MM.1S (cell line): ENCODE measurements around the gene TMEM163.

Source experiments
- DNase-seq: peaks from one replicate; pipeline ENCODE4 v3.0.0-alpha.2; 2015
- H2AFZ ChIP-seq: fragments of 300-600 bp; sonication (generic); 2 replicates; pipeline ENCODE4 v1.6.0; 2016; ENCODE audit warnings: antibody characterized with exemption, low read length
- H3F3A ChIP-seq: fragments of 300-600 bp; sonication (generic); 2 replicates; pipeline ENCODE4 v1.6.1; 2016; ENCODE audit warnings: mild to moderate bottlenecking, antibody characterized with exemption, low read length, moderate library complexity, mixed read lengths; ENCODE audit not compliant: insufficient read depth
- H3K27ac ChIP-seq: fragments of 300-600 bp; sonication (generic); 2 replicates; pipeline ENCODE4 v1.5.1; 2016; ENCODE audit warnings: mild to moderate bottlenecking, low read length
- H3K27me3 ChIP-seq: fragments of 300-600 bp; sonication (generic); replicated peaks from 2 replicates; pipeline ENCODE4 v1.6.0; 2016; ENCODE audit warnings: low read length; ENCODE audit not compliant: insufficient read depth
- H3K36me3 ChIP-seq: fragments of 300-600 bp; sonication (generic); replicated peaks from 2 replicates; pipeline ENCODE4 v1.6.1; 2016; ENCODE audit warnings: mild to moderate bottlenecking, low read length, mixed read lengths; ENCODE audit not compliant: insufficient read depth
- H3K4me1 ChIP-seq: fragments of 300-600 bp; sonication (generic); 2 replicates; pipeline ENCODE4 v1.6.1; 2016; ENCODE audit warnings: low read length, mixed read lengths
- H3K4me2 ChIP-seq: fragments of 300-600 bp; sonication (generic); 2 replicates; pipeline ENCODE4 v1.6.0; 2016; ENCODE audit warnings: low read depth, low read length
- H3K4me3 ChIP-seq: fragments of 300-600 bp; sonication (generic); 2 replicates; pipeline ENCODE4 v1.5.1; 2016; ENCODE audit warnings: low read length, mixed read lengths
- H3K79me2 ChIP-seq: fragments of 300-600 bp; sonication (generic); 2 replicates; pipeline ENCODE4 v1.6.1; 2016; ENCODE audit warnings: mixed run types, low read length, mixed read lengths
- H3K9ac ChIP-seq: fragments of 300-600 bp; sonication (generic); 2 replicates; pipeline ENCODE4 v1.6.1; 2016; ENCODE audit warnings: low read length, mixed read lengths
- H3K9me2 ChIP-seq: fragments of 300-600 bp; sonication (generic); replicated peaks from 2 replicates; pipeline ENCODE4 v1.6.1; 2016; ENCODE audit warnings: mild to moderate bottlenecking, low read length, mixed read lengths; ENCODE audit not compliant: insufficient read depth
- H3K9me3 ChIP-seq: fragments of 300-600 bp; sonication (generic); replicated peaks from 2 replicates; pipeline ENCODE4 v1.6.1; 2016; ENCODE audit warnings: mild to moderate bottlenecking, low read length, mixed read lengths; ENCODE audit not compliant: insufficient read depth
- H4K20me1 ChIP-seq: fragments of 300-600 bp; sonication (generic); 2 replicates; pipeline ENCODE4 v1.6.1; 2016; ENCODE audit warnings: mild to moderate bottlenecking, low read length, moderate library complexity, mixed read lengths; ENCODE audit not compliant: insufficient read depth
- EZH2 ChIP-seq: fragments of 300-600 bp; sonication (generic); optimal IDR thresholded peaks from 2 replicates; pipeline ENCODE3; 2017; ENCODE audit warnings: low read depth, mild to moderate bottlenecking, antibody characterized with exemption, low read length, mixed read lengths
- EZH2phosphoT487 ChIP-seq: fragments of 300-600 bp; sonication (generic); IDR thresholded peaks from 2 replicates; pipeline ENCODE4 v1.6.1; 2018; ENCODE audit warnings: antibody characterized with exemption, low read length
- TF ChIP-seq, protein P1 (sequence below): fragments of 300-600 bp; sonication (generic); IDR thresholded peaks from 2 replicates; pipeline ENCODE4 v1.5.1; 2016; ENCODE audit warnings: antibody characterized with exemption, low read length, mixed read lengths

Gene TMEM163

GRCh38 chr2:134564549-134564948 lies 154.3 kb downstream of the TMEM163 start:
- Histone ChIP-seq H3K27ac (no peak overlapping the region), H3K79me2 (no peaks in the 10 kb centered on the region), H3K9ac (no peak overlapping the region), H3K36me3 (no peaks in the 10 kb centered on the region), H3K4me3 (no peak overlapping the region), H3K4me1 (no peaks in the 10 kb centered on the region), H3K4me2 (no peak overlapping the region), H2AFZ (no peak overlapping the region), H3F3A (no peaks in the 10 kb centered on the region), H3K9me2 (no peaks in the 10 kb centered on the region), H3K9me3 (no peaks in the 10 kb centered on the region), H3K27me3 (no peaks in the 10 kb centered on the region), H4K20me1 (no peaks in the 10 kb centered on the region)
- TF ChIP-seq EZH2phosphoT487 = no peak
- no peak for TF ChIP-seq EZH2
- TF ChIP-seq, protein P1, sequence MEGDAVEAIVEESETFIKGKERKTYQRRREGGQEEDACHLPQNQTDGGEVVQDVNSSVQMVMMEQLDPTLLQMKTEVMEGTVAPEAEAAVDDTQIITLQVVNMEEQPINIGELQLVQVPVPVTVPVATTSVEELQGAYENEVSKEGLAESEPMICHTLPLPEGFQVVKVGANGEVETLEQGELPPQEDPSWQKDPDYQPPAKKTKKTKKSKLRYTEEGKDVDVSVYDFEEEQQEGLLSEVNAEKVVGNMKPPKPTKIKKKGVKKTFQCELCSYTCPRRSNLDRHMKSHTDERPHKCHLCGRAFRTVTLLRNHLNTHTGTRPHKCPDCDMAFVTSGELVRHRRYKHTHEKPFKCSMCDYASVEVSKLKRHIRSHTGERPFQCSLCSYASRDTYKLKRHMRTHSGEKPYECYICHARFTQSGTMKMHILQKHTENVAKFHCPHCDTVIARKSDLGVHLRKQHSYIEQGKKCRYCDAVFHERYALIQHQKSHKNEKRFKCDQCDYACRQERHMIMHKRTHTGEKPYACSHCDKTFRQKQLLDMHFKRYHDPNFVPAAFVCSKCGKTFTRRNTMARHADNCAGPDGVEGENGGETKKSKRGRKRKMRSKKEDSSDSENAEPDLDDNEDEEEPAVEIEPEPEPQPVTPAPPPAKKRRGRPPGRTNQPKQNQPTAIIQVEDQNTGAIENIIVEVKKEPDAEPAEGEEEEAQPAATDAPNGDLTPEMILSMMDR = no peak
- no peak for DNase-seq

DNA sequence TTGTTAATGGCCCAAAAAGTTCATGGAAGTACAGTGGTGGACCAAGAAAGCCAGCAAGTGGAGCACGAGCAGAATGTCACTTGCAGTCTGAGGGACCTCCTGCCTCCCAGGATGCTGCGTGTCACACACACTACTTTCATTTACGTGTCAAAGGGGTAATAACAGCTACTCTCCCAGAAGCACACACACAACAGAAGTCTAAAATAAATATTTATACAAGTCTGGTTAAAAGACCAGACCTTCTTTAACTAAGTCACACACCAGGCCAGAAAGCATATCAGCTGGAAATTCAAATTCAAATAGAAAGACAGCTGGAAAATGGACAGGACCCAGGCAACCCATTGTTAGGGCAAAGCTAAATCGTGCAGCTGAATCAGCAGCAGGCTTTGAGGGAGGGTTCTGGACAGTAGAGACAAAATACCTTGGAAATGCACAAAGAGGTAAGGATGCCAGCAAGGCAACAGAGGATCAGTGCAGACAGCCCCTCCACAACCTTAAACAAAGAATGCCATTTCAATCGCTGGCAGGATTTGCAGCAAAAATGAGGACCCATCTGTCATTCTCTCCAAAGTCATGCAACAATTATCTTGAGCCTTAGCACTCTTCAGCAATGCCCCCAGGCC lies 160.5 kb downstream of the TMEM163 start:
- no peak for TF ChIP-seq EZH2phosphoT487
- TF ChIP-seq EZH2 = no peak
- TF ChIP-seq, protein P1 = no peak
- H4K20me1 ChIP-seq = no peaks in the 10 kb centered on the region
- H3K79me2 ChIP-seq = no peaks in the 10 kb centered on the region
- H3K4me3 ChIP-seq = no peak overlapping the region
- no peak for DNase-seq
- H3K9me3 ChIP-seq = no peaks in the 10 kb centered on the region
- H3K36me3 ChIP-seq = no peaks in the 10 kb centered on the region
- no peak overlapping the region for H2AFZ ChIP-seq
- no peaks in the 10 kb centered on the region for H3K9me2 ChIP-seq
- no peaks in the 10 kb centered on the region for H3K4me1 ChIP-seq
- H3K9ac ChIP-seq = no peak overlapping the region
- no peak overlapping the region for H3K4me2 ChIP-seq
- H3F3A ChIP-seq = no peaks in the 10 kb centered on the region
- H3K27ac ChIP-seq = no peak overlapping the region
- H3K27me3 ChIP-seq = no peaks in the 10 kb centered on the region

- Histone ChIP-seq H3K27ac (no peak overlapping the region), H3K4me2 (no peak overlapping the region), H3K27me3 (no peaks in the 10 kb centered on the region), H3F3A (no peaks in the 10 kb centered on the region), H3K4me1 (no peaks in the 10 kb centered on the region), H3K9me2 (no peaks in the 10 kb centered on the region), H4K20me1 (no peaks in the 10 kb centered on the region), H3K9ac (no peak overlapping the region), H3K9me3 (no peaks in the 10 kb centered on the region), H2AFZ (no peak overlapping the region), H3K36me3 (no peaks in the 10 kb centered on the region), H3K4me3 (no peak overlapping the region), H3K79me2 (no peaks in the 10 kb centered on the region)
- TF ChIP-seq EZH2phosphoT487 = no peak
- TF ChIP-seq, protein P1 = no peak
- DNase-seq = no peak
Measured at GRCh38 chr2:134555411-134555810, 163.4 kb downstream of the TMEM163 start.
